ENCODE results near the gene NDUFB4.
"Not testable (repeated sequence)": the region's sequence is repeated elsewhere in the genome, so short reads cannot be mapped to it uniquely, and the experiment has no call there.

Gene NDUFB4

GRCh38 chr3:120622870-120623726, 27.0 kb downstream of the NDUFB4 start:
- no peaks in the 10 kb centered on the region for H3K27me3 ChIP-seq (ENCODE audit: control insufficient read depth in 1 of 2, insufficient read depth in 2 of 2, low read length in 2 of 2)
- H3K4me1 ChIP-seq (ENCODE audit: insufficient read depth, low read length) = no peaks in the 10 kb centered on the region
- H3K4me3 ChIP-seq (ENCODE audit: low read depth in 1 of 2, low read length in 2 of 2) = no peak overlapping the region
- H3K27ac ChIP-seq (ENCODE audit: low read depth, low read length) = no peak overlapping the region
- no peak overlapping the region for H3K9ac ChIP-seq (ENCODE audit: low read length)
- H3K36me3 ChIP-seq (ENCODE audit: insufficient read depth, low read length) = no peaks in the 10 kb centered on the region
- no peaks in the 10 kb centered on the region for H3K9me3 ChIP-seq (ENCODE audit: low read length)

DNA sequence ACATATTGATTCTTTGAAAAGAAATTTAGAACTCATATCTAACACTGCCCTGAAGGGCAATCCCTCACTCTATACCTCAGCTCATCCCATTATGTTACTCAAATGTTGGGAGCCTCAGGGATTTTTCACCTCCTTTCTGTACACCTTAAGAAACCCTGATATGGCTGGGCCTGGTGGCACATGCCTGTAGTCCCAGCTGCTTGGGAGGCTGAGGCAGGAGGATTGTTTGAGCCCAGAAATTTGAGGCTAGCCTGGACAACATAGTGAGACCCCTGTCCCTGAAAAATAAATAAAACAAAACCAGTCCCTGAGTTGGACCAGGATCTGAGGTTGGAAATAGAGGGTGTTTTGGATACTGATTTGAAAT, 27.6 kb downstream of the NDUFB4 start:
- Histone ChIP-seq H3K27me3 (ENCODE audit: control insufficient read depth in 1 of 2, insufficient read depth in 2 of 2, low read length in 2 of 2) (no peaks in the 10 kb centered on the region), H3K4me1 (ENCODE audit: insufficient read depth, low read length) (no peaks in the 10 kb centered on the region), H3K27ac (ENCODE audit: low read depth, low read length) (no peak overlapping the region), H3K4me3 (ENCODE audit: low read depth in 1 of 2, low read length in 2 of 2) (no peak overlapping the region), H3K36me3 (ENCODE audit: insufficient read depth, low read length) (no peaks in the 10 kb centered on the region), H3K9ac (ENCODE audit: low read length) (no peak overlapping the region), H3K9me3 (ENCODE audit: low read length) (no peaks in the 10 kb centered on the region)

DNA sequence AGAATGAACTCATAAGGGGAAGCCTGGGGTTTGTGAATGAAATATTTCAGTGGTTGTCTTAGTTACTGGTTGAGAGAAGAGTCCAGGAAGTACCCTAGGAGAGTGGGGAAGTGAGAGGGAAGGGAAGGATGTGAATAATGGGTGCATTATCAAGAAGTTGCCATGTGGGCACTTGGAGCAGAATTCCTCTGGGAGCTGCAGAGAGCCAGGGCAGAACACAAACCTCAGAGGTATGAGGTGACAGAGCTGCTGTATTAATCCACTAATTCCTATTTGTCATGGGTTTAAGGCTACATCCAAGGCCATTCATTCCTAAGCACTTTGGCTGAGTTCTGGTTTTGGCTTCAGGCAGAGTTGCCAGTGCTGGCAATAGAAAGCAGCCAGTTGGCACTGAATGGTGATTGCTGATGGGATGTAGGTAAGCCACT, 29.0 kb downstream of the NDUFB4 start:
- Histone ChIP-seq H3K4me1 (ENCODE audit: insufficient read depth, low read length) (no peaks in the 10 kb centered on the region), H3K27ac (ENCODE audit: low read depth, low read length) (no peak overlapping the region), H3K9ac (ENCODE audit: low read length) (no peak overlapping the region), H3K4me3 (ENCODE audit: low read depth in 1 of 2, low read length in 2 of 2) (no peak overlapping the region), H3K36me3 (ENCODE audit: insufficient read depth, low read length) (no peaks in the 10 kb centered on the region), H3K27me3 (ENCODE audit: control insufficient read depth in 1 of 2, insufficient read depth in 2 of 2, low read length in 2 of 2) (no peaks in the 10 kb centered on the region), H3K9me3 (ENCODE audit: low read length) (no peaks in the 10 kb centered on the region)

DNA sequence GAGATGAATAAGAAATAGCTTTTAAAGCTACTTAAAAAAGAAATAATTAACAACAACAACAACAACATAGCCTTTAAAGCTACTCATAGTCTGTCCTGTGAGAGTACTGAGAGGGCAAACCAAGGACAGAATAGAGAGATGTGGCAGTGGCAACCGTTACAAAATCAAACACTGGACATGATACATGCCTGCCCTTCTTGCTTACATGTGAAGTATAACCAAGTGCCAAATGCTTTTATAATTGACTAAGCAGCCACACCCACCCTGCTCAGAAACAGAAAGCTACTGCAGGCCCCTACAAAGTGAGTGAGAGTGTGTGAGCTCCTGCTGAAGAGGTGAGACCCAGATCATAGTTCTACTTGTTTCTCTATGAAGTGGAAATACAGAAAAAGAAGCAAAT, 38.4 kb downstream of the NDUFB4 start:
- Histone ChIP-seq H3K4me1 (ENCODE audit: insufficient read depth, low read length) (no peaks in the 10 kb centered on the region), H3K27ac (ENCODE audit: low read depth, low read length) (no peak overlapping the region), H3K36me3 (ENCODE audit: insufficient read depth, low read length) (no peaks in the 10 kb centered on the region), H3K4me3 (ENCODE audit: low read depth in 1 of 2, low read length in 2 of 2) (no peak overlapping the region), H3K27me3 (ENCODE audit: control insufficient read depth in 1 of 2, insufficient read depth in 2 of 2, low read length in 2 of 2) (no peaks in the 10 kb centered on the region), H3K9me3 (ENCODE audit: low read length) (no peaks in the 10 kb centered on the region), H3K9ac (ENCODE audit: low read length) (no peak overlapping the region)

- no peaks in the 10 kb centered on the region for H3K27me3 ChIP-seq (ENCODE audit: control insufficient read depth in 1 of 2, insufficient read depth in 2 of 2, low read length in 2 of 2)
- no peak overlapping the region for H3K27ac ChIP-seq (ENCODE audit: low read depth, low read length)
- no peaks in the 10 kb centered on the region for H3K36me3 ChIP-seq (ENCODE audit: insufficient read depth, low read length)
- H3K9ac ChIP-seq (ENCODE audit: low read length) = no peak overlapping the region
- H3K9me3 ChIP-seq (ENCODE audit: low read length) = no peaks in the 10 kb centered on the region
- H3K4me3 ChIP-seq (ENCODE audit: low read depth in 1 of 2, low read length in 2 of 2) = no peak overlapping the region
- H3K4me1 ChIP-seq (ENCODE audit: insufficient read depth, low read length) = no peaks in the 10 kb centered on the region
Measured at GRCh38 chr3:120636795-120637401, 40.8 kb downstream of the NDUFB4 start.

DNA sequence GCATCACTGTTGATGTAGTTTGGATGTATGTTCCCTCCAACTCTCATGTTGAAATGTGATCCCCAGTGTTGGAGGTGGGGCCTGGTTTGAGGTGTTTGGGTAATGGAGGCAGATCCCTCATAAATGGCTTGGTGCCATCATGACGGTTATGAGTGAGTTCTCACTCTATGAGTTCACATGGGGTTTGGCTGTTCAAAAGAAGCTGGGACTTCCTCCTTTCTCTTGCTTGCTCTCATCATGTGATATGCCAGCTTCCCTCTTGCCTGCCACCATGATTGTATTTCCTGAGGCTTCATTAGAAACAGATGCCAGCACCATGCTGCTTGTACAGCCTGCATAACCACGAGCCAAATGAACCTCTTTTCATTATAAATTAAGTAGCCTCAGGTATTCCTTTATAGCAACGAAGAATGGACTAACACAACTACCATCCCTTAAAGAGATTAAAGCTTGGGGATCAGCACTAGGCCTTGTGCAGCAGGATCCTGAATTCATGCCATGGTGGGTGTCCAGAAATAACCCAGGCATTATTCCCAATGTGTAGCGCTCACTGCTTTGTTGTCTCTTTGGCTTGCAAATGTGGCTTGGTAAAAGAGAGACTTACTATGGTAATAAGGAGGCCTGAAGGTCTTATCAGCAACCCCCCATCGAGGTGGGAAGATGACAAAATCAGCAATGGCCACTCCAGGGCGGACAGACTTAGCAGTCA, 41.9 kb downstream of the NDUFB4 start:
- Histone ChIP-seq H3K9me3 (ENCODE audit: low read length) (no peaks in the 10 kb centered on the region), H3K36me3 (ENCODE audit: insufficient read depth, low read length) (no peaks in the 10 kb centered on the region), H3K4me3 (ENCODE audit: low read depth in 1 of 2, low read length in 2 of 2) (no peak overlapping the region), H3K27me3 (ENCODE audit: control insufficient read depth in 1 of 2, insufficient read depth in 2 of 2, low read length in 2 of 2) (no peaks in the 10 kb centered on the region), H3K4me1 (ENCODE audit: insufficient read depth, low read length) (no peaks in the 10 kb centered on the region), H3K9ac (ENCODE audit: low read length) (no peak overlapping the region), H3K27ac (ENCODE audit: low read depth, low read length) (no peak overlapping the region)

DNA sequence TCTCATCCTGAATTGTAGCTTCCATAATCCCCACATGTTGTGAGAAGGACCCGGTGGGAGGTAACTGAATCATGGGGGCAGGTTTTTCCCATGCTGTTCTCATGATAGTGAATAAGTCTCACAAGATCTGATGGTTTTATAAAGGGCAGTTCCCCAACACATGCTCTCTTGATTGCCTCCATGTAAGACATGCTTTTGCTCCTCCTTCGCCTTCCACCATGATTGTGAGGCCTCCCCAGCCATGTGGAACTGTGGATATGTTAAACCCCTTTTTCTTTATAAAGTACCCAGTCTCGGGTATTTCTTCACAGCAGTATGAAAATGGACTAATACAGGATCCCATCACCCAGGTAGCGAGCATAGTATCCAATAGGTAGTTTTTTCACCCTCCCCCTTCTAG, 42.7 kb downstream of the NDUFB4 start:
- H3K4me1 ChIP-seq (ENCODE audit: insufficient read depth, low read length); H3K9ac ChIP-seq (ENCODE audit: low read length); H3K36me3 ChIP-seq (ENCODE audit: insufficient read depth, low read length); H3K9me3 ChIP-seq (ENCODE audit: low read length); H3K27ac ChIP-seq (ENCODE audit: low read depth, low read length); H3K27me3 ChIP-seq (ENCODE audit: control insufficient read depth in 1 of 2, insufficient read depth in 2 of 2, low read length in 2 of 2); H3K4me3 ChIP-seq (ENCODE audit: low read depth in 1 of 2, low read length in 2 of 2): not testable (repeated sequence)

DNA sequence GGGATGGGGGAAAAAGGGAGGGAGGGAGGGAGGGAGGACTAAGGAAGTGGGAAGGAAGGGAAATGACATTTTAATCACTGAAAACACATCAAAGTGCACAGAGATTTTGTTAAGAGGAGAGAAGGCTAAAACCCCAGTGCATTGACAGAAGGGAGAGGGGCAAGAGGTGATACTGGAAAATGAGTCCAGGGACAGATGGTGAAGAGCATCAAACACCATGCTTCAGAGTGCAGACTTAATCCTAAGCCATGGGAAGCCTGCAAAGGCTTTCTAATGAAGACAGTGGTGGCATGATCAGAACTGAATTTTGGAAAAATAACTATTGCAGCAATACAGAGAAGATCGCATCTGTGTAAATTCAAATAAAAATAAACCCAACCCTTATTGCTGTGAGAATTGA, 44.1 kb downstream of the NDUFB4 start:
- Histone ChIP-seq H3K27ac (ENCODE audit: low read depth, low read length) (no peak overlapping the region), H3K4me3 (ENCODE audit: low read depth in 1 of 2, low read length in 2 of 2) (no peak overlapping the region), H3K9ac (ENCODE audit: low read length) (no peak overlapping the region), H3K9me3 (ENCODE audit: low read length) (no peaks in the 10 kb centered on the region), H3K36me3 (ENCODE audit: insufficient read depth, low read length) (no peaks in the 10 kb centered on the region), H3K27me3 (ENCODE audit: control insufficient read depth in 1 of 2, insufficient read depth in 2 of 2, low read length in 2 of 2) (no peaks in the 10 kb centered on the region), H3K4me1 (ENCODE audit: insufficient read depth, low read length) (no peaks in the 10 kb centered on the region)

DNA sequence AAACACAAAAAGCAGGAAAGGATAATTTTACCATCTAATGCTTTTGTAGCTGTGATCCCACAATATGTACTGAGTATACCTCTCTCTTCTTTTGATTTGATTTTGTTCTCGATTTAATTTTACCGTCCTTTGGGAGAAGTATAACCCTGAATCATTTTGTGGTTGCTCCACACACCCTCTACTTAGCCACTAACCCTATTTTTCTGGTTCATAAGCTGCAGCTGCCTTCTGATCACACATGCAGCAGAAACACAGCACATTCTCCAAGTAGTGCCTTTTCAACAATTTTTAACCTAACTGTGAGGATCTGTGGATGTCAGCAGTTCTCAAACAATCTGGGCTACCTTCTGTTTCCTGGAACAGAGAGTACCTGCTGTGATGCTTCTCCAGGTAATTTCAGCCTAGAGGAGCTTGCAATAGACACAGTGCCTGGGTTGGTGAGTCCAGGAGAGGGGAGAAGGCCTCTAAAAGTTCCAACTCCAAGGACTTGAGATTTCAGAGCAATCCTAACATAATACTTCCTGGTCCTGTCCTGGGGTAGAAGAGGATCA, 45.6 kb downstream of the NDUFB4 start:
- Histone ChIP-seq H3K36me3 (ENCODE audit: insufficient read depth, low read length) (no peaks in the 10 kb centered on the region), H3K27ac (ENCODE audit: low read depth, low read length) (no peak overlapping the region), H3K4me1 (ENCODE audit: insufficient read depth, low read length) (peaks cover 7% of the 10 kb centered on the region), H3K4me3 (ENCODE audit: low read depth in 1 of 2, low read length in 2 of 2) (no peak overlapping the region), H3K9me3 (ENCODE audit: low read length) (no peaks in the 10 kb centered on the region), H3K9ac (ENCODE audit: low read length) (no peak overlapping the region), H3K27me3 (ENCODE audit: control insufficient read depth in 1 of 2, insufficient read depth in 2 of 2, low read length in 2 of 2) (no peaks in the 10 kb centered on the region)

DNA sequence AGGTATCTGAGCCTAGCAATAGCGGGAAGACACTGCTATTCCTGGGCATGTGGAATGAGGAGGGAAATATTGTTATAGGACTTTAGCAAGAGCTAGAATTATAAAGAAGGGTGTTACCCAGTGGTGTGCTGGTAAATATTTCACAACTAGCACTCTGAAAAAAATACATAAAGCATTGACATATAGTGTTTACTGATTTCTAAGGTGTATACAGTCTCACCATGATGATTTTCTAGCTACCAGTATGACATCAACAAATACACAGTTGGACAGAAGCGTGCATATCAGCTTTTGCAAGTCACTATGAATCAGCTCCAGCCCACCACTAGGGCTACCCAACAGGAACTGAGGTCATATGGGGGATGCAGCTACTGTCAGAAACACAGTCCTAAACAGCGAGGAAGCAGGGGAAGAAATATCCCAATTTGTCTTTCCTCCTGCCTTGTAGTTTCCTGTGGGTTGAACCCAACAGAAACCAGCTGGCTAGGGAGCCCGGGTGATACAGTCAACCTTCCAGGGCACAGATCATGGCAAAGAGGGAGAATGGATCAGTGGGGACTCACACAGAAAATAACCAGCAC, 46.3 kb downstream of the NDUFB4 start:
- H3K27me3 ChIP-seq (ENCODE audit: control insufficient read depth in 1 of 2, insufficient read depth in 2 of 2, low read length in 2 of 2) = no peaks in the 10 kb centered on the region
- no peaks in the 10 kb centered on the region for H3K36me3 ChIP-seq (ENCODE audit: insufficient read depth, low read length)
- no peaks in the 10 kb centered on the region for H3K9me3 ChIP-seq (ENCODE audit: low read length)
- H3K4me1 ChIP-seq (ENCODE audit: insufficient read depth, low read length) = peaks cover 10% of the 10 kb centered on the region
- no peak overlapping the region for H3K9ac ChIP-seq (ENCODE audit: low read length)
- no peak overlapping the region for H3K4me3 ChIP-seq (ENCODE audit: low read depth in 1 of 2, low read length in 2 of 2)
- no peak overlapping the region for H3K27ac ChIP-seq (ENCODE audit: low read depth, low read length)

DNA sequence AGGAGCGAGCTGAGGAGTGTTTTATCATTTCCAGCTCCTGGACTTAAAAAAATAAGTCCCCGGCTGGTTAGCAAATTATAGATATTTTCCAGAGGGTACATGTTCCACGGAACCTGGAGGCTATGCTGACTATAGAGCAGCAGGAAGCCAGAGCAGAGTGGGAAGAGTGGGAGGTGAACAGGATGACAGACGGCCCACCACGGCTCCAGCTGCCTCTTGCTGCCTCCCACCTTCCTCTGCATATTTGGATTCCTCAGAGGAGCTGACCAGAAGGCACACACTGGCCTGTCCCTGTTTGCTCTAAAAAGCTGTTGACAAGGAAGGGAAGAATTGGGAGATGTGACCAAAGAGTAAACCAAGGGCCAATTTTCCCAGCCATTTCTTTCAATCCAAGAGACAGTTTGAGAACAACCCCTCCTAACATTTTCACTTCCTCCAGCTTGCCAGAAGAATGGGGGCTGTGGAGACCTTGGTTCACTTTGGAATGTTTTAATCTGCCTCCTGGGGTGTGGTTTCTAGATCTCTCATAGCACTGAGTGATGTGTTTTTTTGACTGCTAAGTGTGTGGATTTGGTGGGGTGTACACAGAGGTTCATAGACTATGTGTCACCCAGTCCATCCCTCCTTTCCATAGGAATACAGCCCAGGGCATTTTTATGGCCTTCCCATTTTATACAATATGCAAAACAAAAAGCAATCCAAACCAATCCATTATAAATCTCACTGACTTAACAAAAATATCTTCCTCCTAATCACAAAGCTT, 49.1 kb downstream of the NDUFB4 start:
- Histone ChIP-seq H3K36me3 (ENCODE audit: insufficient read depth, low read length) (no peaks in the 10 kb centered on the region), H3K9me3 (ENCODE audit: low read length) (no peaks in the 10 kb centered on the region), H3K9ac (ENCODE audit: low read length) (no peak overlapping the region), H3K27me3 (ENCODE audit: control insufficient read depth in 1 of 2, insufficient read depth in 2 of 2, low read length in 2 of 2) (no peaks in the 10 kb centered on the region), H3K4me3 (ENCODE audit: low read depth in 1 of 2, low read length in 2 of 2) (no peak overlapping the region), H3K4me1 (ENCODE audit: insufficient read depth, low read length) (peaks cover 10% of the 10 kb centered on the region), H3K27ac (ENCODE audit: low read depth, low read length) (no peak overlapping the region)
